Endodermal cell (in vitro differentiated cells): ENCODE data around the gene CCDC38. TPM values are rescaled to one million over a fixed set of nuclear protein-coding genes. Genes with fewer than 3 reads are reported as not detected.

ENCODE experiments used
- DNase-seq: peaks from one replicate; pipeline ENCODE4 v3.0.0-alpha.2; 2017
- H3K27ac ChIP-seq: 2 replicates; pipeline ENCODE4 v1.5.1; 2013; ENCODE audit warnings: mild to moderate bottlenecking, low read depth, low read length, moderate library complexity
- H3K27me3 ChIP-seq: 2 replicates; pipeline ENCODE4 v1.6.1; 2013; ENCODE audit warnings: mild to moderate bottlenecking, low read length, moderate library complexity; ENCODE audit not compliant: insufficient read depth, control insufficient read depth, poor library complexity, severe bottlenecking
- H3K36me3 ChIP-seq: 2 replicates; pipeline ENCODE4 v1.7.0; 2013; ENCODE audit warnings: mild to moderate bottlenecking, low read length, moderate library complexity; ENCODE audit not compliant: control insufficient read depth, insufficient read depth
- H3K4me1 ChIP-seq: one replicate; pipeline ENCODE4 v1.7.0; 2013; ENCODE audit warnings: low read length; ENCODE audit not compliant: control insufficient read depth, insufficient read depth
- H3K4me3 ChIP-seq: 2 replicates; pipeline ENCODE4 v1.5.1; 2013; ENCODE audit warnings: mild to moderate bottlenecking, low read length, moderate library complexity
- H3K9ac ChIP-seq: 2 replicates; pipeline ENCODE4 v1.6.1; 2013; ENCODE audit warnings: mild to moderate bottlenecking, low read length, moderate library complexity; ENCODE audit not compliant: poor library complexity, severe bottlenecking; ENCODE audit errors: extremely low read depth
- H3K9me3 ChIP-seq: 2 replicates; pipeline ENCODE4 v1.6.1; 2013; ENCODE audit warnings: mild to moderate bottlenecking, low read length, moderate library complexity; ENCODE audit not compliant: control insufficient read depth
- H3K27ac Mint-ChIP-seq: 2 replicates; pipeline ENCODE4 v1.8.0; 2020; ENCODE audit warnings: mixed read lengths
- H3K27me3 Mint-ChIP-seq: 2 replicates; pipeline ENCODE4 v1.8.0; 2021; ENCODE audit warnings: mild to moderate bottlenecking, mixed read lengths; ENCODE audit not compliant: insufficient read depth
- H3K36me3 Mint-ChIP-seq: 2 replicates; pipeline ENCODE4 v1.8.0; 2020; ENCODE audit warnings: low read depth, mixed read lengths
- H3K4me1 Mint-ChIP-seq: 2 replicates; pipeline ENCODE4 v1.8.0; 2020; ENCODE audit warnings: mixed read lengths
- H3K4me3 Mint-ChIP-seq: 2 replicates; pipeline ENCODE4 v1.8.0; 2020; ENCODE audit warnings: mild to moderate bottlenecking, moderate library complexity, mixed read lengths
- H3K9me3 Mint-ChIP-seq: 2 replicates; pipeline ENCODE4 v1.8.0; 2020; ENCODE audit warnings: mild to moderate bottlenecking, mixed read lengths
- CTCF ChIP-seq: fragments of 200-600 bp; sonication (generic); conservative IDR thresholded peaks from 2 replicates; pipeline ENCODE4 v1.5.0; 2021; ENCODE audit warnings: antibody characterized with exemption, mild to moderate bottlenecking
- WGBS, 2 experiments: methylation state at CpG; one replicate each; pipeline versions ENCODE4 v1.1.5 to v1.1.7; 2013; ENCODE audit warnings: missing lambda C conversion rate in 2 of 2, mixed read lengths in 1 of 2; ENCODE audit not compliant: insufficient coverage in 1 of 2, insufficient read length in 1 of 2; 5-methylcytosine and 5-hydroxymethylcytosine counted together
- total RNA-seq, 2 donors: library from RNA; stranded (reverse); fragmentation: NEBNext Ultra II Directional in 1 of 2; extraction: Animal tissue kit (Norgen Biotek cat#: 25700) in 1 of 2; gene quantifications; 2 replicates in 1 of 2; 3 replicates in 1 of 2; pipeline ENCODE4 v1.2.1, GENCODE V29; 2021

CCDC38 gene
- total RNA-seq, 2 donors from 2014 or later: 0.35 TPM

GRCh38 chr12:95963096-95963495, 20.7 kb upstream of the CCDC38 start:
- H3K4me1 Mint-ChIP-seq: peaks cover 9% of the 10 kb centered on the region
- H3K27me3 Mint-ChIP-seq: peaks cover 3% of the 10 kb centered on the region
- Histone ChIP-seq H3K9me3 (no peaks in the 10 kb centered on the region), H3K9ac (no peak overlapping the region), H3K36me3 (no peaks in the 10 kb centered on the region), H3K4me1 (no peaks in the 10 kb centered on the region), H3K27ac (no peak overlapping the region), H3K27me3 (peaks cover 5% of the 10 kb centered on the region), H3K4me3 (no peak overlapping the region)
- H3K36me3 Mint-ChIP-seq: no peaks in the 10 kb centered on the region
- no peak overlapping the region for H3K4me3 Mint-ChIP-seq
- TF ChIP-seq CTCF: peak; percentile 73
- no peaks in the 10 kb centered on the region for H3K9me3 Mint-ChIP-seq
- WGBS, 2 experiments: 94% methylated on average over 2 of the region's 2 CpGs; no CpG with 5 or more reads in 1 of the 2 experiments
- DNase-seq: peak; percentile 68
- H3K27ac Mint-ChIP-seq: no peak overlapping the region

GRCh38 chr12:95962222-95962621, 19.8 kb upstream of the CCDC38 start:
- Mint-ChIP-seq H3K4me1 (peaks cover 9% of the 10 kb centered on the region), H3K27me3 (peaks cover 3% of the 10 kb centered on the region), H3K4me3 (no peak overlapping the region), H3K9me3 (no peaks in the 10 kb centered on the region), H3K27ac (no peak overlapping the region), H3K36me3 (no peaks in the 10 kb centered on the region)
- H3K9me3 ChIP-seq: no peaks in the 10 kb centered on the region
- WGBS, 2 experiments: 85 to 90% methylated on average over 4 to 7 of the region's 7 CpGs
- H3K4me1 ChIP-seq: no peaks in the 10 kb centered on the region
- no peak overlapping the region for H3K4me3 ChIP-seq
- DNase-seq: no peak
- H3K27ac ChIP-seq: no peak overlapping the region
- no peak for TF ChIP-seq CTCF
- H3K36me3 ChIP-seq: no peaks in the 10 kb centered on the region
- H3K9ac ChIP-seq: no peak overlapping the region
- peaks cover 5% of the 10 kb centered on the region for H3K27me3 ChIP-seq

DNA sequence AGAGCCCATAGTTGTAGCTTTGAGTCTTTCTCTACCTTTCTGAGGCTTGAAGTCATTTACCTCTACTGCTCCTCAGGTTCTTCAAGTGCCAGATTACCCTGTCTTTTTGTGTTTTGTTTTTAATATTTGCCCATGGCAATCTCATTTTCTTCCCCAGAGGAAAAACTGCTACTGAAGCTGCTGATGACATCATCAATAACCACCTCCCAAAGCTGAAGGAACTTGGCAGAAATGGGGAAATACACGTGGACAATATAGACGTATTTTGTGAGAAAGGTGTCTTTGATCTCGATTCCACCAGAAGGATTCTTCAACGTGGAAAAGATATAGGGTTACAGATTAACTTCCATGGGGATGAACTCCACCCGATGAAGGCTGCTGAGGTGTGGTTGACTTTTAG, 17.8 kb upstream of the CCDC38 start:
- Mint-ChIP-seq H3K36me3 (no peaks in the 10 kb centered on the region), H3K4me3 (no peak overlapping the region), H3K27ac (no peak overlapping the region), H3K4me1 (peaks cover 7% of the 10 kb centered on the region), H3K9me3 (no peaks in the 10 kb centered on the region), H3K27me3 (peaks cover 3% of the 10 kb centered on the region)
- H3K9ac ChIP-seq: no peak overlapping the region
- H3K9me3 ChIP-seq: no peaks in the 10 kb centered on the region
- H3K27ac ChIP-seq: no peak overlapping the region
- no peak overlapping the region for H3K4me3 ChIP-seq
- peaks cover 5% of the 10 kb centered on the region for H3K27me3 ChIP-seq
- no peaks in the 10 kb centered on the region for H3K4me1 ChIP-seq
- H3K36me3 ChIP-seq: no peaks in the 10 kb centered on the region
- WGBS, 2 experiments: 87 to 96% methylated on average over 4 to 5 of the region's 5 CpGs
- no peak for DNase-seq
- no peak for TF ChIP-seq CTCF
